ENCODE results near the gene DMAC2L. TPM values are rescaled to one million over a fixed set of nuclear protein-coding genes. Genes with fewer than 3 reads are reported as not detected.
A peak's percentile ranks its signal among the peaks of the same experiment; 100 is the strongest.

Gene DMAC2L
- total RNA-seq, 1 donor from 2014 or later, result 10.9 TPM

- H2AFZ ChIP-seq (ENCODE audit: low read depth, low read length), result no peak overlapping the region
- no peak for FAIRE-seq
- TF ChIP-seq EZH2 (IDR thresholded peaks at IDR 0.05; ENCODE audit: insufficient read depth, low read length), result no peak
- TF ChIP-seq, protein P1, sequence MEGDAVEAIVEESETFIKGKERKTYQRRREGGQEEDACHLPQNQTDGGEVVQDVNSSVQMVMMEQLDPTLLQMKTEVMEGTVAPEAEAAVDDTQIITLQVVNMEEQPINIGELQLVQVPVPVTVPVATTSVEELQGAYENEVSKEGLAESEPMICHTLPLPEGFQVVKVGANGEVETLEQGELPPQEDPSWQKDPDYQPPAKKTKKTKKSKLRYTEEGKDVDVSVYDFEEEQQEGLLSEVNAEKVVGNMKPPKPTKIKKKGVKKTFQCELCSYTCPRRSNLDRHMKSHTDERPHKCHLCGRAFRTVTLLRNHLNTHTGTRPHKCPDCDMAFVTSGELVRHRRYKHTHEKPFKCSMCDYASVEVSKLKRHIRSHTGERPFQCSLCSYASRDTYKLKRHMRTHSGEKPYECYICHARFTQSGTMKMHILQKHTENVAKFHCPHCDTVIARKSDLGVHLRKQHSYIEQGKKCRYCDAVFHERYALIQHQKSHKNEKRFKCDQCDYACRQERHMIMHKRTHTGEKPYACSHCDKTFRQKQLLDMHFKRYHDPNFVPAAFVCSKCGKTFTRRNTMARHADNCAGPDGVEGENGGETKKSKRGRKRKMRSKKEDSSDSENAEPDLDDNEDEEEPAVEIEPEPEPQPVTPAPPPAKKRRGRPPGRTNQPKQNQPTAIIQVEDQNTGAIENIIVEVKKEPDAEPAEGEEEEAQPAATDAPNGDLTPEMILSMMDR (IDR thresholded peaks at IDR 0.05; ENCODE audit: insufficient read depth, low read depth, low read length), result no peak
- no peak for DNase-seq (ENCODE audit: low read depth)
- H3K36me3 Mint-ChIP-seq (ENCODE audit: low read depth, unreplicated experiment), result peaks cover 1% of the 10 kb centered on the region
- H3K27me3 Mint-ChIP-seq (ENCODE audit: low read depth, unreplicated experiment), result no peaks in the 10 kb centered on the region
- H4K20me1 ChIP-seq (ENCODE audit: insufficient read depth, low read length), result no peaks in the 10 kb centered on the region
- no peak overlapping the region for H3K27ac ChIP-seq (ENCODE audit: low read depth, low read length)
- H3K4me1 Mint-ChIP-seq (ENCODE audit: low read depth, unreplicated experiment), result no peaks in the 10 kb centered on the region
- no peaks in the 10 kb centered on the region for H3K9me3 ChIP-seq (ENCODE audit: insufficient read depth, low read depth, low read length)
- H3K4me2 ChIP-seq (ENCODE audit: low read length), result no peak overlapping the region
- no peaks in the 10 kb centered on the region for H3K79me2 ChIP-seq (ENCODE audit: insufficient read depth, low read length)
- no peak overlapping the region for H3K27ac Mint-ChIP-seq (ENCODE audit: unreplicated experiment)
- no peaks in the 10 kb centered on the region for H3K36me3 ChIP-seq (ENCODE audit: insufficient read depth, low read length)
- no peak overlapping the region for H3K4me3 ChIP-seq (ENCODE audit: insufficient read depth, low read depth, low read length)
- H3K27me3 ChIP-seq (ENCODE audit: insufficient read depth, low read length), result no peaks in the 10 kb centered on the region
- H3K4me3 Mint-ChIP-seq (ENCODE audit: unreplicated experiment), result no peak overlapping the region
- no peaks in the 10 kb centered on the region for H3K4me1 ChIP-seq (ENCODE audit: insufficient read depth, low read length)
- H3K9me3 Mint-ChIP-seq (ENCODE audit: unreplicated experiment), result peaks cover 9% of the 10 kb centered on the region
- no peak overlapping the region for H3K9ac ChIP-seq (ENCODE audit: low read length)
Observed at GRCh38 chr14:50299585-50299984, 12.5 kb upstream of the DMAC2L start.

- H4K20me1 ChIP-seq (ENCODE audit: insufficient read depth, low read length), result no peaks in the 10 kb centered on the region
- H3K27ac ChIP-seq (ENCODE audit: low read depth, low read length), result no peak overlapping the region
- no peak overlapping the region for H3K4me2 ChIP-seq (ENCODE audit: low read length)
- H3K27me3 ChIP-seq (ENCODE audit: insufficient read depth, low read length), result no peaks in the 10 kb centered on the region
- FAIRE-seq (no peak), DNase-seq (ENCODE audit: low read depth) (no peak)
- H3K9ac ChIP-seq (ENCODE audit: low read length), result no peak overlapping the region
- no peak overlapping the region for H3K27ac Mint-ChIP-seq (ENCODE audit: unreplicated experiment)
- no peaks in the 10 kb centered on the region for H3K36me3 ChIP-seq (ENCODE audit: insufficient read depth, low read length)
- H3K9me3 ChIP-seq (ENCODE audit: insufficient read depth, low read depth, low read length), result no peaks in the 10 kb centered on the region
- no peaks in the 10 kb centered on the region for H3K4me1 Mint-ChIP-seq (ENCODE audit: low read depth, unreplicated experiment)
- no peaks in the 10 kb centered on the region for H3K4me1 ChIP-seq (ENCODE audit: insufficient read depth, low read length)
- peaks cover 3% of the 10 kb centered on the region for H3K36me3 Mint-ChIP-seq (ENCODE audit: low read depth, unreplicated experiment)
- no peaks in the 10 kb centered on the region for H3K27me3 Mint-ChIP-seq (ENCODE audit: low read depth, unreplicated experiment)
- no peaks in the 10 kb centered on the region for H3K79me2 ChIP-seq (ENCODE audit: insufficient read depth, low read length)
- no peak overlapping the region for H3K4me3 ChIP-seq (ENCODE audit: insufficient read depth, low read depth, low read length)
- H2AFZ ChIP-seq (ENCODE audit: low read depth, low read length), result no peak overlapping the region
- TF ChIP-seq, protein P1 (IDR thresholded peaks at IDR 0.05; ENCODE audit: insufficient read depth, low read depth, low read length), result no peak
- no peak for TF ChIP-seq EZH2 (IDR thresholded peaks at IDR 0.05; ENCODE audit: insufficient read depth, low read length)
- no peak overlapping the region for H3K4me3 Mint-ChIP-seq (ENCODE audit: unreplicated experiment)
- peaks cover 9% of the 10 kb centered on the region for H3K9me3 Mint-ChIP-seq (ENCODE audit: unreplicated experiment)
Observed at GRCh38 chr14:50301914-50302313, 10.2 kb upstream of the DMAC2L start.

- peaks cover 1% of the 10 kb centered on the region for H3K4me1 Mint-ChIP-seq (ENCODE audit: low read depth, unreplicated experiment)
- no peak overlapping the region for H3K9ac ChIP-seq (ENCODE audit: low read length)
- peak; percentile 52 for DNase-seq (ENCODE audit: low read depth)
- H4K20me1 ChIP-seq (ENCODE audit: insufficient read depth, low read length), result no peaks in the 10 kb centered on the region
- no peak overlapping the region for H3K27ac ChIP-seq (ENCODE audit: low read depth, low read length)
- H3K36me3 Mint-ChIP-seq (ENCODE audit: low read depth, unreplicated experiment), result peaks cover 2% of the 10 kb centered on the region
- no peak overlapping the region for H2AFZ ChIP-seq (ENCODE audit: low read depth, low read length)
- H3K4me3 Mint-ChIP-seq (ENCODE audit: unreplicated experiment), result no peak overlapping the region
- H3K9me3 ChIP-seq (ENCODE audit: insufficient read depth, low read depth, low read length), result no peaks in the 10 kb centered on the region
- H3K27me3 Mint-ChIP-seq (ENCODE audit: low read depth, unreplicated experiment), result no peaks in the 10 kb centered on the region
- H3K27me3 ChIP-seq (ENCODE audit: insufficient read depth, low read length), result no peaks in the 10 kb centered on the region
- no peak for FAIRE-seq
- no peak overlapping the region for H3K4me3 ChIP-seq (ENCODE audit: insufficient read depth, low read depth, low read length)
- no peaks in the 10 kb centered on the region for H3K36me3 ChIP-seq (ENCODE audit: insufficient read depth, low read length)
- no peaks in the 10 kb centered on the region for H3K79me2 ChIP-seq (ENCODE audit: insufficient read depth, low read length)
- TF ChIP-seq, protein P1 (IDR thresholded peaks at IDR 0.05; ENCODE audit: insufficient read depth, low read depth, low read length), result no peak
- TF ChIP-seq EZH2 (IDR thresholded peaks at IDR 0.05; ENCODE audit: insufficient read depth, low read length), result no peak
- H3K9me3 Mint-ChIP-seq (ENCODE audit: unreplicated experiment), result peaks cover 7% of the 10 kb centered on the region
- no peaks in the 10 kb centered on the region for H3K4me1 ChIP-seq (ENCODE audit: insufficient read depth, low read length)
- no peak overlapping the region for H3K4me2 ChIP-seq (ENCODE audit: low read length)
- no peak overlapping the region for H3K27ac Mint-ChIP-seq (ENCODE audit: unreplicated experiment)
Observed at GRCh38 chr14:50303744-50304471, 8.2 kb upstream of the DMAC2L start.
